Thyroid gland (tissue), 4 donors: ENCODE results near the gene METTL1. TPM values are rescaled to one million over a fixed set of nuclear protein-coding genes. Genes with fewer than 3 reads are reported as not detected.
A peak's percentile ranks its signal among the peaks of the same experiment; 100 is the strongest.

ENCODE experiments used
- DNase-seq, 2 donors: peaks; one replicate each; pipeline ENCODE4 v3.0.0-alpha.2; 2019
- H3K27ac ChIP-seq, 3 donors: fragments of 200-600 bp; sonication (generic); 1 replicate in 2 of 3; 2 replicates in 1 of 3; pipeline ENCODE4 v1.5.1; 2016 to 2019; ENCODE audit warnings: mild to moderate bottlenecking in 1 of 3, moderate library complexity in 1 of 3
- H3K27me3 ChIP-seq: fragments of 200-600 bp; sonication (generic); one replicate; pipeline ENCODE4 v1.5.1; 2019
- H3K36me3 ChIP-seq, 2 donors: fragments of 200-600 bp; sonication (generic); one replicate each; pipeline ENCODE4 v1.5.1; 2016 to 2019
- H3K4me1 ChIP-seq, 2 donors: fragments of 200-600 bp; sonication (generic); one replicate each; pipeline ENCODE4 v1.5.1; 2017 to 2019
- H3K4me3 ChIP-seq, 3 donors: fragments of 200-600 bp; sonication (generic); replicated peaks in 1 of 3; 1 replicate in 2 of 3; 2 replicates in 1 of 3; pipeline ENCODE4 v1.5.1; 2016; ENCODE audit warnings: mild to moderate bottlenecking in 1 of 3
- H3K9me3 ChIP-seq: fragments of 200-600 bp; sonication (generic); one replicate; pipeline ENCODE4 v1.5.1; 2017
- POLR2A ChIP-seq, 2 donors: fragments of 450-650 bp; IDR thresholded peaks; one replicate each; pipeline ENCODE4 v1.6.1; 2017; ENCODE audit warnings: antibody characterized with exemption in 2 of 2, mild to moderate bottlenecking in 2 of 2, moderate library complexity in 1 of 2
- WGBS, 2 donors: methylation state at CpG; one replicate each; pipeline ENCODE4 v1.1.5; 2017; 5-methylcytosine and 5-hydroxymethylcytosine counted together
- intact Hi-C: fragments of 100-400 bp; cut with DNase I; formaldehyde crosslinking; loops from one replicate; pipeline ENCODE4 v1.15.1; 2023
- total RNA-seq, 4 donors: library from RNA; depleted of rRNA; stranded (reverse); fragments of >200 nt; gene quantifications; one replicate each; pipeline ENCODE4 v1.2.3, GENCODE V29; 2016
- TF ChIP-seq, protein P1 (sequence below), 6 experiments: fragments of 200-600 bp in 3 of 6; fragments of 450-650 bp in 3 of 6; sonication (generic) in 3 of 6; IDR thresholded peaks; one replicate each; pipeline ENCODE4 v1.5.1; 2016 to 2019; ENCODE audit warnings: antibody characterized with exemption in 6 of 6, mild to moderate bottlenecking in 2 of 6, inconsistent platforms in 1 of 6, moderate library complexity in 1 of 6

The METTL1 gene
- total RNA-seq, 4 donors from 2014 or later, result 7.9 to 24.5 (median 13.1) TPM

DNA sequence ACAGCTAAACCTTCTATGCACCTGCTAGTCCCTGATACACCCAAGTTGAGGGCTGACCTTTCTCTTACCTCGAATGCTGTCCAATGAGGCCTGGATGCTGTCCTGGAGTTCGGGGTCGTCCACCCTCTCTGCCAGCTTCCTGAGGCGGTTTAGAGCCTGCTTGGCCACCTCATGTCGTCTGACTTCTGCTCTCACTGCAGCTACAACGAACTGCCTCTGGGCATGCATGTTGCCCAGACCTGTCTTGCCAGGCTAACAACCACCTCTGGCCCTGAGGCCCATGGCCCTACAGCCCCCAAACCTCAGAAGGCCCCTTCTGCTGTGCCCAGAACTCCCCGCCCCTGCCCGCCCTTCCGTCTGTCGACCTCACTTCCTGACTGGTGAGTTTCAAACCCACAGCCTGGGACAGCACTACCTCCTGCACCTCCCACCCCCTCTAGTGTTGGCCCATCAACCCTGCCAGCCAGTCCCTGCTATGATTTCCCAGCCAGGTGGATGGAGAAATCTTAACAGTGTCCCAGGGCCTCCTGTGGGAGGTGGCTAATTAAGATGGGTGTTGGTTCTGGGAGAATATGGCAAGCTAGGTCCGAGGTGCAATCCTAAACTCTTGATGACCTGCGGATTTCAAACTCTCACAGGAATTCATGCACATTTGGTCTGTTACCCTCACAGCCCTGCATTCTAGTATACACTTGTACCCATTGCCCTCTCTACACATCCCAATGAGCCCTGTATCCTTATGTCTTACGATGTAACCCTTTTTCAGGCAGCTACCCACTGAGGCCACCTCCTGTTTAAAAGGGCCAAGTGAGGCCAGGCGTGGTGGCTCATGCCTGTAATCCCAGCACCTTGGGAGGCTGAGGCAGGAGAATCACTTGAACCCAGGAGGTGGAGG lies 29.8 kb downstream of the METTL1 start:
- Histone ChIP-seq H3K27ac (no peak overlapping the region), H3K9me3 (no peaks in the 10 kb centered on the region), H3K4me1 (peaks cover 11 to 27% of the 10 kb centered on the region in 2 donors), H3K36me3 (peaks cover 4 to 5% of the 10 kb centered on the region in 2 donors), H3K4me3 (no peak overlapping the region), H3K27me3 (peaks cover 22% of the 10 kb centered on the region)
- TF ChIP-seq, protein P1, sequence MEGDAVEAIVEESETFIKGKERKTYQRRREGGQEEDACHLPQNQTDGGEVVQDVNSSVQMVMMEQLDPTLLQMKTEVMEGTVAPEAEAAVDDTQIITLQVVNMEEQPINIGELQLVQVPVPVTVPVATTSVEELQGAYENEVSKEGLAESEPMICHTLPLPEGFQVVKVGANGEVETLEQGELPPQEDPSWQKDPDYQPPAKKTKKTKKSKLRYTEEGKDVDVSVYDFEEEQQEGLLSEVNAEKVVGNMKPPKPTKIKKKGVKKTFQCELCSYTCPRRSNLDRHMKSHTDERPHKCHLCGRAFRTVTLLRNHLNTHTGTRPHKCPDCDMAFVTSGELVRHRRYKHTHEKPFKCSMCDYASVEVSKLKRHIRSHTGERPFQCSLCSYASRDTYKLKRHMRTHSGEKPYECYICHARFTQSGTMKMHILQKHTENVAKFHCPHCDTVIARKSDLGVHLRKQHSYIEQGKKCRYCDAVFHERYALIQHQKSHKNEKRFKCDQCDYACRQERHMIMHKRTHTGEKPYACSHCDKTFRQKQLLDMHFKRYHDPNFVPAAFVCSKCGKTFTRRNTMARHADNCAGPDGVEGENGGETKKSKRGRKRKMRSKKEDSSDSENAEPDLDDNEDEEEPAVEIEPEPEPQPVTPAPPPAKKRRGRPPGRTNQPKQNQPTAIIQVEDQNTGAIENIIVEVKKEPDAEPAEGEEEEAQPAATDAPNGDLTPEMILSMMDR (IDR thresholded peaks at IDR 0.05), result no peak
- no peak for TF ChIP-seq POLR2A (IDR thresholded peaks at IDR 0.05)
- WGBS, 2 donors, result 46 to 59% methylated on average over 14 of the region's 14 CpGs
- DNase-seq, result no peak
- intact Hi-C loops, result no loop called here

DNA sequence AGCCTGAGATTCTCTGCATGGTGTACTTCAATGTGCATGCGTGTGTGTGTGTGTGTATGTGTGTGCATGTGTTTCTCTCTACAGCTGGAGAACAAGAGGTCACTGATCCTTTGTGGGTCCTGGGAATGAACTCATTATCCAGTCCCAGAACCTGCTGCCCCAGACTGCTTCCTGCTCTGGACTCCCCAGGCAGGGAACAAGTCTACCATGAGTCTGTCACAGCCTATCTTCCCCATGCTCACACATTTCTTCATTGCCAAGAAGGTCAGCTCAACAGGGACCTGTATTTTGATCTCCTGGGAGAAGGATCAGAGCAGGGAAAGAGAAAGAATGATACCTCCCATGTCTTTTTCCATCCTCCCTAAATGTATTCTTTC lies 30.5 kb downstream of the METTL1 start:
- H3K27ac ChIP-seq, result no peak overlapping the region
- TF ChIP-seq POLR2A (IDR thresholded peaks at IDR 0.05), result no peak
- TF ChIP-seq, protein P1 (IDR thresholded peaks at IDR 0.05), result no peak
- peaks cover 28% of the 10 kb centered on the region for H3K27me3 ChIP-seq
- no peak overlapping the region for H3K4me3 ChIP-seq
- no peak for DNase-seq
- peaks cover 11 to 34% of the 10 kb centered on the region in 2 donors for H3K4me1 ChIP-seq
- H3K36me3 ChIP-seq, result no peaks in the 10 kb centered on the region
- intact Hi-C loops, result no loop called here
- 54 to 69% methylated on average over 1 of the region's 1 CpG for WGBS, 2 donors
- no peaks in the 10 kb centered on the region for H3K9me3 ChIP-seq

DNA sequence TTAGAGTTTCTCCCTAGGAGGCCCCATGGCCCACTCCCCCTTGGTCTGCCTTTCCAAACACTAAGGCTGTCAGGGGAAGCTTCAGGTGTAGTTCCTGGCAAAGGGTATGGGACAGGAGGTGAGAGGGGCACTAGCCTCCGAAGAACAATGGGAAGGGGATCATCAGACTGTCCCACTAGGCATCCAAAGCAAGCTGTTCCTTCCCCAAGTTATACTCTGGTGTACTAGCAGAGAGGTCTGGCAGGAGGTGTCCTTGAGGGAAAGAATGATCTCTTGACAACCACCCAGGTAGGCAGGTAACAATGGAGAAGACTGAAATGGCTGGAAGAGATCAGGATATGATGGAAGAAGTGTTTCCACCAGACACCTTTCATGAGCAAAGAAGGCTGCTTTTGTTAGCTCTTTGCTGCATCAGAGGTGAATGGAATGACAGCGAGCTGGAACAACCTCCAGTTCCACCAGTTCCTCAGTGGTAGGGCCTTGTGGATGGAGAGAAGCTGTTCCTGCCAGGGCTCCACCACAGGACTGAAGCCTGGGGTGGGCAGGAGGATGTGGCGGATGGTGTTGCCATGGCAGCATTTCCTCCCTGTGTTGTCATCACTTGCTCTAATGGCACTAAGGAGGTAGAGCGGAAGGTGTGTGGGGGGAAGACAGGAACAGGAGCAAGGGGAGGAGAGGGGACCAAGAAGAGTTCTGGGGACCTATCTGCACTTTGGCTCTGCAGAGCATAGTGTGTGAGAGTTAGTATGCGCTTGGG lies 31.1 kb downstream of the METTL1 start:
- peaks cover 34% of the 10 kb centered on the region for H3K27me3 ChIP-seq
- intact Hi-C loops, result no loop called here
- no peak overlapping the region for H3K4me3 ChIP-seq
- H3K9me3 ChIP-seq, result no peaks in the 10 kb centered on the region
- peak in 1 of 2 donors; percentile 17 for DNase-seq
- no peaks in the 10 kb centered on the region for H3K36me3 ChIP-seq
- H3K27ac ChIP-seq, result no peak overlapping the region
- WGBS, 2 donors, result 65 to 68% methylated on average over 5 of the region's 5 CpGs
- TF ChIP-seq POLR2A (IDR thresholded peaks at IDR 0.05), result no peak
- TF ChIP-seq, protein P1 (IDR thresholded peaks at IDR 0.05), result no peak
- H3K4me1 ChIP-seq, result peaks cover 11 to 38% of the 10 kb centered on the region in 2 donors

DNA sequence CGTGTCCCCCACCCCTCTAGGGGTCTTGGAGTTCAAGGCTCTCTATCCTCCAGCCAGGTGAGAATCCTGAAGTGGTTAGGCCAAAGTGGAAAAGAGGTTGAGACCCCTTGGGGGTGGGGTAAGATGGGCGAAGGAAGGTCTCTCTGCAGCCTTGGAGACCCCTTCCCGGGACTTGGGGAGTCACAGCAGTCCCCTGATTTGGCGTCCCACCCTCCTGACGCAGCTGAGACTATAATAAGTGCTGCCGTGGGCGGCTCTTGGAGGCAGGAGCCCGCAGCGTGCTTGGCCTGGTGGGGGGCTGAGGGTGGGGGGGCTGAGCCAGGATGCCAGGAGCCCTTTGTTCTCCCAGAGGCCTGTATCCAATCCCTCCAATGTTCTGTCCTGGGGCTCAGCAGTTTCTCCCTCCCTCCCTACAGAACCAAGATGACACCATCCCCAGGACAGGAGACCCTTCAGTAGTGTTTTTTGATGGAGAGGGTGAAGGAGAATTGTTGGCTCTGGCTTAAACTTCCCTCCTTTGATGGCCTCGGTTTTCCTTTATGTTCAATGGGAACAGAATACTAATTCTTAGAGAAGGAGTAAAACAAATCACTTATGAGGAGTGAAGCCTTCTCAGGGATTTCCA lies 31.9 kb downstream of the METTL1 start:
- Histone ChIP-seq H3K9me3 (no peaks in the 10 kb centered on the region), H3K4me3 (no peak overlapping the region), H3K36me3 (no peaks in the 10 kb centered on the region), H3K27me3 (peaks cover 40% of the 10 kb centered on the region), H3K4me1 (peaks cover 11 to 40% of the 10 kb centered on the region in 2 donors), H3K27ac (no peak overlapping the region)
- intact Hi-C loops, result no loop called here
- no peak for DNase-seq
- TF ChIP-seq, protein P1 (IDR thresholded peaks at IDR 0.05), result no peak
- no peak for TF ChIP-seq POLR2A (IDR thresholded peaks at IDR 0.05)
- WGBS, 2 donors, result 20 to 24% methylated on average over 7 to 9 of the region's 10 CpGs
